Stomach (tissue), 4 donors: ENCODE data around the gene SORL1.

Source experiments
- POLR2A ChIP-seq, 4 donors: fragments of 450-650 bp; IDR thresholded peaks; one replicate each; pipeline ENCODE4 v1.6.1; 2016; ENCODE audit warnings: antibody characterized with exemption in 4 of 4, control low read depth in 2 of 4, mild to moderate bottlenecking in 1 of 4, moderate library complexity in 1 of 4
- POLR2AphosphoS5 ChIP-seq, 3 donors: sonication (generic); formaldehyde crosslinking; IDR thresholded peaks; one replicate each; pipeline ENCODE4 v1.6.1; 2016; ENCODE audit warnings: antibody characterized with exemption in 3 of 3

DNA sequence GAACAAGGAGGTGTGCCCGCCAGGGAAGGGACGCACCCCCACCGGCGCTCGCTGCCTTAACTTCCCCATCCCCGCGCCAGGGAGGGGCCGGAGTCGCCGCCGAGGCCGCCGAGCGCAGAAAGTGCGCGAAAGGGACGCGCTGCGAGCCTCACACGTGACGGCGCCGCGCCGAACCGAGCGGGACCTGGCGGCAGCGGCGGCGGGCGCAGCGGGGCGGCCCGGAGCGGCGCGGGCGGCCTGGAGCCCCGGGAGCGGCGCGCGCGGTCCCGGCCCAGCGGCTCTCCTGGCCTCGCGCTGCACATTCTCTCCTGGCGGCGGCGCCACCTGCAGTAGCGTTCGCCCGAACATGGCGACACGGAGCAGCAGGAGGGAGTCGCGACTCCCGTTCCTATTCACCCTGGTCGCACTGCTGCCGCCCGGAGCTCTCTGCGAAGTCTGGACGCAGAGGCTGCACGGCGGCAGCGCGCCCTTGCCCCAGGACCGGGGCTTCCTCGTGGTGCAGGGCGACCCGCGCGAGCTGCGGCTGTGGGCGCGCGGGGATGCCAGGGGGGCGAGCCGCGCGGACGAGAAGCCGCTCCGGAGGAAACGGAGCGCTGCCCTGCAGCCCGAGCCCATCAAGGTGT, at the start of gene SORL1:
- peak in 1 of 3 donors; percentile 36 for TF ChIP-seq POLR2AphosphoS5 (IDR thresholded peaks at IDR 0.05)
- TF ChIP-seq POLR2A (IDR thresholded peaks at IDR 0.05): no peak
